Inflammatory macrophage (primary cell): ENCODE measurements around the gene TP53I11.

Source experiments
- DNase-seq, 2 donors: peaks; one replicate each; pipeline ENCODE4 v3.0.0-alpha.2; 2020 to 2022

TP53I11 gene

GRCh38 chr11:44911029-44911814 is 39.5 kb downstream of the TP53I11 start:
- DNase-seq = peak; percentile 85 to 89

GRCh38 chr11:44910591-44910990 is 40.1 kb downstream of the TP53I11 start:
- DNase-seq = no peak

- DNase-seq = no peak
Observed at GRCh38 chr11:44909557-44909956, 41.1 kb downstream of the TP53I11 start.

- no peak for DNase-seq
Observed at GRCh38 chr11:44906649-44907048, 44.0 kb downstream of the TP53I11 start.

- no peak for DNase-seq
Observed at GRCh38 chr11:44905131-44905866, 45.4 kb downstream of the TP53I11 start.

- no peak for DNase-seq
Observed at GRCh38 chr11:44904261-44905020, 46.2 kb downstream of the TP53I11 start.

- DNase-seq = no peak
Observed at GRCh38 chr11:44903518-44903917, 47.2 kb downstream of the TP53I11 start.

GRCh38 chr11:44903035-44903434 is 47.6 kb downstream of the TP53I11 start:
- no peak for DNase-seq

GRCh38 chr11:44901786-44902185 is 48.9 kb downstream of the TP53I11 start:
- DNase-seq = no peak

- DNase-seq = no peak
Observed at GRCh38 chr11:44901120-44901633, 49.5 kb downstream of the TP53I11 start.

GRCh38 chr11:44899959-44900358 is 50.7 kb downstream of the TP53I11 start:
- DNase-seq = peak; percentile 56 to 57

GRCh38 chr11:44893846-44894617 is 56.7 kb downstream of the TP53I11 start:
- DNase-seq = peak; percentile 27 to 71

- DNase-seq = no peak
Observed at GRCh38 chr11:44893308-44893822, 57.3 kb downstream of the TP53I11 start.

- DNase-seq = no peak
Observed at GRCh38 chr11:44892843-44893242, 57.8 kb downstream of the TP53I11 start.

- DNase-seq = no peak
Observed at GRCh38 chr11:44889266-44889665, 61.4 kb downstream of the TP53I11 start.

GRCh38 chr11:44887636-44888035 is 63.0 kb downstream of the TP53I11 start:
- no peak for DNase-seq

GRCh38 chr11:44886790-44887140 is 63.9 kb downstream of the TP53I11 start:
- no peak for DNase-seq

GRCh38 chr11:44885919-44886789 is 64.5 kb downstream of the TP53I11 start:
- DNase-seq = peak; percentile 3 to 21

GRCh38 chr11:44885065-44885810 is 65.4 kb downstream of the TP53I11 start:
- DNase-seq = no peak

GRCh38 chr11:44884056-44884455 is 66.6 kb downstream of the TP53I11 start:
- no peak for DNase-seq
